IMR-90 (cell line): ENCODE results near the gene FNIP1. TPM values are rescaled to one million over a fixed set of nuclear protein-coding genes. Genes with fewer than 3 reads are reported as not detected.

Experiments
- ATAC-seq: fragments of 200-7000 bp; cut with Tn5 transposase; 2 replicates; pipeline ENCODE4 v1.9.1; 2020; ENCODE audit warnings: low read depth, mild to moderate bottlenecking, moderate library complexity
- BruUV-seq: library from RNA; stranded (reverse); fragments of 400-500 nt; replicated peaks from 2 replicates; lab custom pipeline; 2021; lab: Mats Ljungman, UMichigan
- CTCF ChIA-PET: fragments of 300-600 bp; formaldehyde crosslinking; extraction: SDS; loops from one replicate; lab custom pipeline; 2021; ENCODE audit warnings: antibody characterized with exemption; lab: Yijun Ruan, JAX
- POLR2A ChIA-PET: fragments of 300-600 bp; sonication (Branson Sonifier 250); formaldehyde crosslinking; loops from one replicate; lab custom pipeline; 2022; ENCODE audit warnings: antibody characterized with exemption; ENCODE audit not compliant: unreplicated experiment; lab: Charles Lee
- DNase-seq: peaks from one replicate; pipeline ENCODE4 v3.0.0; 2013
- H2AFZ ChIP-seq: replicated peaks from 2 replicates; pipeline ENCODE3; 2013; ENCODE audit warnings: low read length, mild to moderate bottlenecking; ENCODE audit not compliant: poor library complexity
- H2AK5ac ChIP-seq: 2 replicates; pipeline ENCODE4 v1.6.1; 2013; ENCODE audit warnings: low read depth, low read length, inconsistent platforms
- H2AK9ac ChIP-seq: replicated peaks from 2 replicates; pipeline ENCODE3; 2013; ENCODE audit warnings: mild to moderate bottlenecking, low read depth, low read length, moderate library complexity; ENCODE audit not compliant: poor library complexity
- H2BK120ac ChIP-seq: 2 replicates; pipeline ENCODE4 v1.6.1; 2013; ENCODE audit warnings: low read depth, low read length, inconsistent platforms
- H2BK15ac ChIP-seq: 3 replicates; pipeline ENCODE4 v1.6.1; 2013; ENCODE audit warnings: low read depth, low read length, inconsistent platforms
- H2BK20ac ChIP-seq: 2 replicates; pipeline ENCODE4 v1.6.1; 2013; ENCODE audit warnings: low read depth, mild to moderate bottlenecking, inconsistent platforms, low read length, moderate library complexity
- H2BK5ac ChIP-seq: 2 replicates; pipeline ENCODE4 v1.6.1; 2013; ENCODE audit warnings: mild to moderate bottlenecking, low read depth, low read length, inconsistent platforms; ENCODE audit not compliant: poor library complexity, severe bottlenecking
- H3K14ac ChIP-seq: replicated peaks from 2 replicates; pipeline ENCODE4 v1.6.1; 2013; ENCODE audit warnings: low read depth, low read length, inconsistent platforms
- H3K18ac ChIP-seq: 2 replicates; pipeline ENCODE4 v1.6.1; 2013; ENCODE audit warnings: low read depth, low read length, control low read depth
- H3K23ac ChIP-seq: 2 replicates; pipeline ENCODE4 v1.6.1; 2013; ENCODE audit warnings: low read depth, low read length, inconsistent platforms
- H3K27ac ChIP-seq: 2 replicates; pipeline ENCODE4 v1.5.1; 2013; ENCODE audit warnings: mild to moderate bottlenecking, control low read depth, low read length; ENCODE audit not compliant: insufficient read depth
- H3K27me3 ChIP-seq: 2 replicates; pipeline ENCODE4 v1.6.1; 2013; ENCODE audit warnings: low read length; ENCODE audit not compliant: control insufficient read depth, insufficient read depth
- H3K36me3 ChIP-seq: 2 replicates; pipeline ENCODE4 v1.6.1; 2013; ENCODE audit warnings: low read length, mixed read lengths; ENCODE audit not compliant: control insufficient read depth, insufficient read depth
- H3K4ac ChIP-seq: 2 replicates; pipeline ENCODE4 v1.6.1; 2013; ENCODE audit warnings: low read depth, low read length, inconsistent platforms
- H3K4me1 ChIP-seq: 2 replicates; pipeline ENCODE4 v1.6.1; 2013; ENCODE audit warnings: low read length, mixed read lengths; ENCODE audit not compliant: control insufficient read depth, insufficient read depth
- H3K4me2 ChIP-seq: 2 replicates; pipeline ENCODE4 v1.6.1; 2013; ENCODE audit warnings: low read depth, mild to moderate bottlenecking, control low read depth, low read length, moderate library complexity
- H3K4me3 ChIP-seq: 2 replicates; pipeline ENCODE4 v1.5.1; 2013; ENCODE audit warnings: low read depth, mild to moderate bottlenecking, control low read depth, low read length, moderate library complexity; ENCODE audit not compliant: insufficient read depth
- H3K56ac ChIP-seq: 2 replicates; pipeline ENCODE4 v1.6.1; 2013; ENCODE audit warnings: low read length, inconsistent platforms; ENCODE audit not compliant: insufficient read depth; ENCODE audit errors: extremely low read depth
- H3K79me1 ChIP-seq, 2 experiments: 2 replicates each; pipeline ENCODE4 v1.6.1; 2013; ENCODE audit warnings: low read length in 2 of 2, inconsistent platforms in 1 of 2, low read depth in 1 of 2
- H3K9ac ChIP-seq: 2 replicates; pipeline ENCODE4 v1.6.1; 2013; ENCODE audit warnings: low read depth, low read length, control low read depth
- H3K9me1 ChIP-seq: 2 replicates; pipeline ENCODE4 v1.6.1; 2013; ENCODE audit warnings: low read length, inconsistent platforms; ENCODE audit not compliant: insufficient read depth
- H3K9me3 ChIP-seq: 2 replicates; pipeline ENCODE4 v1.6.1; 2013; ENCODE audit warnings: low read length; ENCODE audit not compliant: control insufficient read depth, insufficient read depth
- H4K20me1 ChIP-seq: 2 replicates; pipeline ENCODE4 v1.6.1; 2013; ENCODE audit warnings: low read length, inconsistent platforms; ENCODE audit not compliant: insufficient read depth
- H4K5ac ChIP-seq: 2 replicates; pipeline ENCODE4 v1.6.1; 2013; ENCODE audit warnings: mild to moderate bottlenecking, low read depth, low read length, control low read depth
- H4K8ac ChIP-seq, 2 experiments: 2 replicates each; pipeline ENCODE4 v1.6.1; 2013; ENCODE audit warnings: low read depth in 2 of 2, low read length in 2 of 2, control low read depth in 1 of 2, inconsistent platforms in 1 of 2
- H4K91ac ChIP-seq: 2 replicates; pipeline ENCODE4 v1.6.1; 2013; ENCODE audit warnings: low read depth, low read length, inconsistent platforms; ENCODE audit not compliant: insufficient read depth
- BHLHE40 ChIP-seq: fragments of 150-350 bp; IDR thresholded peaks from 2 replicates; pipeline ENCODE4 v1.6.1; 2016; ENCODE audit warnings: mild to moderate bottlenecking, low read depth, low read length
- CEBPB ChIP-seq: IDR thresholded peaks from 2 replicates; pipeline ENCODE4 v1.6.1; 2012; ENCODE audit warnings: low read depth, low read length, improper control_type of control experiment
- MAZ ChIP-seq: IDR thresholded peaks from 2 replicates; pipeline ENCODE4 v1.6.1; 2012; ENCODE audit warnings: low read depth, mild to moderate bottlenecking, low read length, improper control_type of control experiment, moderate library complexity, borderline replicate concordance
- SMC3 ChIP-seq: fragments of 150-350 bp; IDR thresholded peaks from 2 replicates; pipeline ENCODE4 v1.6.1; 2016; ENCODE audit warnings: low read depth, mild to moderate bottlenecking, antibody characterized with exemption, low read length, moderate library complexity
- WGBS, 2 experiments: methylation state at CpG; one replicate each; pipeline versions ENCODE4 v1.1.5 to v1.1.7; 2013; ENCODE audit warnings: missing lambda C conversion rate in 2 of 2; ENCODE audit not compliant: insufficient read length in 1 of 2; ENCODE audit errors: extremely low coverage in 2 of 2; 5-methylcytosine and 5-hydroxymethylcytosine counted together
- dilution Hi-C: fragments of 300-500 bp; cut with HindIII; formaldehyde crosslinking; loops from one replicate; pipeline ENCODE4 v1.14.3; 2018; ENCODE audit warnings: low sequenced_read_pairs; ENCODE audit not compliant: unreplicated experiment
- in situ Hi-C: fragments of 300-500 bp; cut with MboI; formaldehyde crosslinking; loops from 3 replicates; pipeline ENCODE4 v1.14.3; 2019; ENCODE audit warnings: low sequenced_read_pairs, inconsistent platforms, mixed read lengths
- intact Hi-C: fragments of 100-400 bp; cut with micrococcal nuclease; formaldehyde crosslinking; loops from 2 replicates; pipeline ENCODE4 v1.10.0; 2022
- polyA plus RNA-seq, 3 experiments: library from polyadenylated mRNA; depleted of rRNA; stranded (reverse); fragments of >200 nt; gene quantifications; 2 replicates each; pipeline ENCODE4 v1.2.3, GENCODE V29; 2012; ENCODE audit warnings: low replicate concordance in 1 of 3
- total RNA-seq: library from RNA; depleted of rRNA; stranded (reverse); fragments of >200 nt; gene quantifications from 2 replicates; pipeline ENCODE4 v1.2.3, GENCODE V29; 2012

The FNIP1 gene
- total and polyA plus RNA-seq, 2 of the 4 experiments (the other 2 are of a cell fraction) = 5.6 to 34.1 TPM

DNA sequence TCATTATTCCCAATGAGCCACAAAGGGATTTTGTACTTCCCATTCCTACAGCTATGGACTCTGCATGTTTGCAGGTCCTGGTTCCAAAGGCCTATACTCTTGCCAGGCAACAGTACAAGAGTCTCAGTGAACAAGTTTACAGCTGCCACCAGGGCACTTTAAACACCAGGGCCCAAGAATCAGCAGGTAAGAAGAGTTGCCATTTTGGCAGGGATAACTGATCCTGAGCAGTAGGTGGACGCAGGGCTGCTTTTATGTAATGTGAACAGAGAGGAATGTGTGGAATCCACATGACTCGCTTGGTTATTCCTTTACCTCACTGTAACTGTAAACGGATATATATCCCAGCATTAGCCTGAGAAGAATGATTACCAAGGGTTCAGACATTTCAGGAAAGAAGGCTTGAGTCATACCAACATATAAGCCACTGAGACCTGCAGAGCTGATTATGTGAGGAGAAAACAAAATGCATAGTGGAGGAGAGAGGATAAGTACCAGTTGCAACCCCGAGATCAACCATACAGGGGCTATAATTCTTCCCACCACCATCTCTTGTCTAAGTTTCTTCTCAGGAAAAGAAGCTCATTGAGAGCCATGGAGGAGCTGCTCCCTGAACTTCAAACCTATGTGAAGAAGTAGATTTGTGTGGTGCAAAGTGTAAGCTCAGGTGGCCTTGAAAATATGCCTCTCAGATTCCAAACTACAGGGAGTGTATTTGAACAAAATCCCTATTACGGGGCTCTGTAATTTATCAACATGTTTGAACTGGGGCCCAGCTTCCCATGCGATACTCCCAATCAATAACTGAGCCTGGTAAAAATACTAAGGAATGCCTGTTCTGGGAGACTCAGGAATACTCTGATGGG, 186.4 kb downstream of the FNIP1 start:
- H4K8ac ChIP-seq = peak overlapping the region; percentile 3 to 75; a peak in 2 of 4 replicates
- peak overlapping the region; percentile 76 for H4K91ac ChIP-seq
- TF ChIP-seq BHLHE40 (no peak), SMC3 (peak; percentile 4; the same call in 1 of the 2 replicates), CEBPB (peak; percentile 1; the same call in 1 of the 2 replicates), MAZ (0 out of 2 replicates have a peak, but pooled peaks have one; percentile 21)
- H3K18ac ChIP-seq = peak overlapping the region; percentile 84
- no peaks in the 10 kb centered on the region for H3K36me3 ChIP-seq
- peak overlapping the region; percentile 72 for H3K14ac ChIP-seq
- H2BK5ac ChIP-seq = peak overlapping the region; percentile 86
- peaks cover 48 to 81% of the 10 kb centered on the region in 2 experiments for H3K79me1 ChIP-seq
- H2AK9ac ChIP-seq = no peak overlapping the region
- DNase-seq = peak; percentile 95
- peak overlapping the region; percentile 60 for H3K56ac ChIP-seq
- peak overlapping the region; percentile 61; the same call in 1 of the 2 replicates for H3K23ac ChIP-seq
- H3K4me2 ChIP-seq = peak overlapping the region; percentile 85
- intact Hi-C loops (no loop called here), in situ Hi-C loops (no loop called here), dilution Hi-C loops (no loop called here)
- H3K9me3 ChIP-seq = no peaks in the 10 kb centered on the region
- no CpG with 5 or more reads among the region's 6 CpGs for WGBS, 2 experiments
- ChIA-PET POLR2A (interaction anchor here (0.6 kb wide), 1 partner anchor 10 kb away, joined by 6 read pairs; no protein-coding TSS in a partner anchor), CTCF (interaction anchor here (0.7 to 2.1 kb wide), 3 partner anchors 17 to 386 kb away, joined by 3 to 5 read pairs (median 3); no protein-coding TSS in a partner anchor)
- no TSS peak for BruUV-seq
- no peak overlapping the region for H3K9ac ChIP-seq
- H2BK120ac ChIP-seq = peak overlapping the region; percentile 91
- peaks cover 19% of the 10 kb centered on the region for H3K9me1 ChIP-seq
- H4K20me1 ChIP-seq = peaks cover 9% of the 10 kb centered on the region; the same call in 1 of the 2 replicates
- no peak overlapping the region for H3K4me3 ChIP-seq
- H2AFZ ChIP-seq = peak overlapping the region; percentile 64
- peak overlapping the region; percentile 93 for H2BK20ac ChIP-seq
- peak overlapping the region; percentile 86 for H2AK5ac ChIP-seq
- H3K27ac ChIP-seq = peak overlapping the region; percentile 75
- H3K4me1 ChIP-seq = peaks cover 26% of the 10 kb centered on the region
- peak overlapping the region; percentile 88 for H3K4ac ChIP-seq
- peak; percentile 85 for ATAC-seq
- peak overlapping the region; percentile 81 for H4K5ac ChIP-seq
- no peaks in the 10 kb centered on the region for H3K27me3 ChIP-seq
- peak overlapping the region; percentile 57 for H2BK15ac ChIP-seq
